NCI-H187 treated with DMSO at 0.1 percent for 48 hours (cell line): ENCODE measurements around the gene FAM72A.
"Not testable (repeated sequence)": the region's sequence is repeated elsewhere in the genome, so short reads cannot be mapped to it uniquely, and the experiment has no call there.

Source experiments
- DNase-seq: peaks from one replicate; lab custom pipeline; 2025; lab: John Stamatoyannopoulos, UW

Gene FAM72A

DNA sequence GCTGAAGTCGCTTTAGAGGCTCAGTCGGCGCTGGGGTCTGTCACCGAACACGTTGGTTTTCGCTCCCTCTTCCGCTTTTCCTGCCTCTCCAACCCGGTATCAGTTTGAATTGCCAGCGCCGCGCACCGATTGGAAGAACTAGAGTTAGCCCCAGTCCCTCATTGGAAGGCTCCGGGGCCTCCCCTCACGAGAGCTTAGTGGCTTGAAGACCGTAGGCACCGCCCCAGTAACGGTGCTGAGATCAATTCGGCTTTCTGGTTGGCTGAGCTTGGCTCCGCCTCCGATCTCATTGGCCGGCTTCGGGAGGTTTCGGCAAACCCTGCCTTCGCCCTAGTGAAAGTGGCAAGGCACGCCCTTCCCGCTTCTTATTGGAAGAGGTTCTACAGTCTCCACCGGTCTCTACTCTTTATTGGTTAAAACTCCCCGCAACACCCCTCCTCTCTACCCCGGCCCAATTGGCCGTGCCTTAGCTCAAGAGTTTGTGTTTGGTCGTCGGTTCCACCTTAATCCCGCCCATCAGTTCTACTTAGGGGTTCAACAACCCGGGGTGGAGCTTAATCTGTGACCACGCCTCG, at the start of gene FAM72A:
Gene FAM72A (minus strand): TSS at position 51 of the 575 bp plus-strand sequence. CDS start 814 bp downstream, outside the sequence.
- DNase-seq, result peak; percentile 100

DNA sequence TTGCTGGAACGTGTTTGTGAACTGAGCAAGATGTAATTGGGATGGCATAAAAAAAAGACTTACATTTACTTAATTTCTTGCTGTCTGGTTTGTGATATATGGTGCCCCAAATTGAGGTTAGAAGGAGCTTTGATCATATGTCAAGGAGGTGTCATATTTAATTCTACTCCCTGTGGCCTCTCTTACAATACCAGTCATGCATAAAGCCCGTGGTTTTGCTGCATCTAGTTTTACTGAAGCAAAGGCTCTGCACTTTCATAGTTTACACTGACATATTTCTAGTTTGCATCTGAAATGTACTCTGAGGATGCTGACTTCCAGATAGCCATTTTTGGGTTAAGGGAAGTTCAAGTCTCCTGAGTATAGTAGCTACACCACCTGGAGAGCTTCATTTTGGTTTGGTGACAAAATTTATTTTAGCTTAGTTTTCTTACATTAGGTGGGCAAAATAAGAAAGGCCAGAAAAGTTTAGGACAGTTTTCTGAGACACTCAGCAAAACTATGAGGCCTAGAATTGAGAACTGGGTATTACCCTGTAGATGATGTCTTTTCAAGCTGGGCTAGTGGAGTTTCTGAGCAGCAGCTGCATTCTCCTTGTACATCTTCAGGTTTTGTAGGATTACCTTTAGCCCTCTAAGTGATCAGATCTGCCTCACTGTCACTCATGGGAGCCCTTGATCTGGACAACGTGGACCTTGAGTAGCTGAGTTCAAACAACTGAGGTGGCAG, 48.5 kb upstream of the FAM72A start:
- not testable (repeated sequence) for DNase-seq

- not testable (repeated sequence) for DNase-seq
These were observed 43.7 kb upstream of the FAM72A start for GRCh38 chr1:206246129-206246886.

- not testable (repeated sequence) for DNase-seq
These were observed 42.8 kb upstream of the FAM72A start for GRCh38 chr1:206245479-206245878.

- DNase-seq, result not testable (repeated sequence)
These were observed 40.7 kb upstream of the FAM72A start for GRCh38 chr1:206243335-206243734.

- not testable (repeated sequence) for DNase-seq
These were observed 37.6 kb upstream of the FAM72A start for GRCh38 chr1:206240288-206240687.

- not testable (repeated sequence) for DNase-seq
These were observed 32.6 kb upstream of the FAM72A start for GRCh38 chr1:206235190-206235589.

DNA sequence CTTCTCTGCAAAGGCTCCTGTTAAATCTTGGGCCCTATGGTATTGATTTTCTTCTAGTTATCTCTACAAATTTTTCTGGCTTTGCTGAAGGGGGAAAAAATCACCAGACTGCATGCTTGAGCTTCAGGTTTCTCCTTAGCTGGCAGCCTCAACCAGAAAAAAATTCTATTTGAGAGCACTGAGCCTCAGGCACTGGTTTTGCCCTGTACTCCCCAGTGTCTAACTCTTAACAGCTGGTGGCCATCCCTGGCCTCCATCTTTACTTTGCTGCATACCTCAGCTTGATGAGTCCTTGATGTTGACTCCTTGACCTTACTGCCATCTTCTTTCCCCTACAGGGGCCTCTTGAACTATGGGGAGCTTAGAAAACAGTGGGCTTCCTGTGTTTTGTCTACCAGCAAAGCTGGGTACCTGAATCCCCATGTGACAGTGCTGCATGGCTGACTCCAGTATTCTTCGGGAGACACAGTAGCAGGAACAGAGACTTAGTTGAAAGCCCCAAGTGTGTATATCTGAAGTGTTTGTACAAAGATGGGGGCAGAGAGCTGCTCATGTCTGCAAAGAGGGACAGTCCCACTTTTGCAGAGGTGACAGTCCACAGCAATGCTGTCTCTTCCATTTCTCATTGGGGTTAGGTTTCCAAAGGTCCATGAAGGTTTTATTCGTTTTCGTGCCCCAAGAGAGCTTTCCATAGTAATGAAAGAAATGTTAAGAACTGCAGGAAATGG, 31.7 kb upstream of the FAM72A start:
- not testable (repeated sequence) for DNase-seq

DNA sequence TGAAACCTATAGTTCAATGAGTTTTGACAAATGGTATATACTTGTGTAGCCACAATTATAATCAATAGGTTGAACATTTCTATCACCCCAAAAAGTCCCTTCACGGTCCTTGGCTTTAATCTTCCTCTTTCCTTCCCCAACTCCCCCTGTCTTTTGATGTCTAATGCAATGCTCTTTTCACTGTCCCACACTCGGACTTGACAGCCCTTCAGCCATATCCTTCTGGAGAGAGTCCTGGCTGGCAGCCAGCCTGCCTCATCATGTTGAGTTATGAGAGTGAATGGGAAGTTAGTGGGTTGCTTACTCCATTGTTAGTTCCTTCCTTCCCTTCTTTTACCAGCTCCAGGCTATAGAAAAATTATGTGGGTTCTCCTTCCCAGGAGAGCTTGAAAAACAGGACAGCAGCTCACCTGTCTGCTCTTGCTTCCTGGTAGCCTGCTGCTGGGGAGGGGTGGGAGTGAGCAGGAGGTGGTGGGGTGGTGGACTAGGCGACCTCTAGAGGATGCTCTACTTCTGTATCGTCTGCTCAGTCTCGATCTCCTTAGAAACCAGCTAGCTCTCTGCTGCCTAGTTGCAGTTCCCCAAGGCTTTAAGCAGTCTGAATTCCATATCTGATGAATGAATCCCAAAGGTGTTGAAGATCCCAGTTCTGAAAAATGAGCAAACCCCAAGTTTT, 30.5 kb upstream of the FAM72A start:
- DNase-seq, result not testable (repeated sequence)

DNA sequence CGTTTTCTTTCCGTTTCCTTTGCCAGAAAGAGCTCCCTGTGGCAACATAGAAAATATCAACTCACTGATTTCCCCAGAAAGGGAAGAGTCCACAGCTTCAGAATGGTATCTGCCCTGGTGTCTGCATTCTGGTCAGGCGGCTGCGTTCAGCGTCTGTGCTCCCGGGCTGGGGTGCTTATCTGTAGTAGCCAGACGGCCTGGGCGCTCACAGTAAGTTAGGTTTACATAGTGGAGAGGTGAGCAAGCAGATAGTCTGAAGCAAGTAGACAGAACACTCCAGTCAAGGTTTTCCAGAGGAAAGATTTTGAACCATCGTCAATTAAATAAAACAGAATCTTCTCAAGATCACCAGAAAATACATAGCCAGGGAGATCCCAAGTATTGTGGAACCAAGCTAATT, 29.4 kb upstream of the FAM72A start:
- DNase-seq, result not testable (repeated sequence)

- not testable (repeated sequence) for DNase-seq
These were observed 26.6 kb upstream of the FAM72A start for GRCh38 chr1:206229286-206229685.

GRCh38 chr1:206226886-206227285, 24.2 kb upstream of the FAM72A start:
- not testable (repeated sequence) for DNase-seq

DNA sequence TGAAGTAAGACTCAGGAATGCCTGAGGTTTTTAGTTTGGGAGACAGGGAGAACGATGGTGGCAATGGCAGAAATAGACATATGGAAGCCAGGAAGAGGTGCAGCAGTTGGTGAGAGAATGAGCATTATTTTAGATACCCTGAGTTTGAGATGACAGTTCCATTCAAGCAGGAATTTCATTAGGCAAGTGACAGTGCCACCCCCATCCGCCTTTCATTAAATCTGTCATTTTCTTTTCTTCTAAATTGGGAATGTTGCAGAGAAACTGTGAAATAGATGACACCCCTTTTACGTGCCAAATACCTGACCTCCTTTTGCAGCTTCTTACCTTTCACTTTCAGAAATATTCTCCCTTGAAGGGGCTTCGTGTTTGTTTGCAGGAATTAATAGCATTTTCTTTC, 22.7 kb upstream of the FAM72A start:
- DNase-seq, result not testable (repeated sequence)

DNA sequence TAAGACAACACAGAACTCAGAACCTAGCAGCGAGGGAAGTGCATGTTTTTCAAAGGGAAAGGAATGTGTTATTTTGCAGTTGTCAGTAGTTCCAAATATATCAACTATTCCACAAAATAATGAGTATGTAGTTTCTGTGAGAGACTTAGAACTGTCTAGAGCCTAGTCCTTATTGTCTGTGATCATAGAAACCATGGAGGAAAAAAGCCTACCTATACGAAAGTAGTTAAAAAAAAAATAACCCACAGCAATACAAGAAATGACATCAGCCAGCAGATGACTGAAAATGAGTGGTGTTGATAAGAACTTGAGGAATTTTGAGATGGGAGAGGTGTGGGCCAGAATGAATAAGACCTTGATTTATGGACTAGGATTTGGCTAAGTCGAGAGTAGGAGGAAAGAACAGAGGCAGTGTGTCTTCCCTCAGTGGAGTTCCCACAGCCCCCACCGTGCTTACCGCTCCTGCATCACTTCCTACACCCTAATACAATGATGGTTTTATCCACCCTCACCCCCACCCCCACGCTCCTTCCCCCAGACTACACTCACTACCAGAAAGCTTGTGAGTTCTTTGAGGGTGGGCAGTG, 21.6 kb upstream of the FAM72A start:
- DNase-seq, result not testable (repeated sequence)

GRCh38 chr1:206221585-206221984, 18.9 kb upstream of the FAM72A start:
- DNase-seq, result not testable (repeated sequence)

DNA sequence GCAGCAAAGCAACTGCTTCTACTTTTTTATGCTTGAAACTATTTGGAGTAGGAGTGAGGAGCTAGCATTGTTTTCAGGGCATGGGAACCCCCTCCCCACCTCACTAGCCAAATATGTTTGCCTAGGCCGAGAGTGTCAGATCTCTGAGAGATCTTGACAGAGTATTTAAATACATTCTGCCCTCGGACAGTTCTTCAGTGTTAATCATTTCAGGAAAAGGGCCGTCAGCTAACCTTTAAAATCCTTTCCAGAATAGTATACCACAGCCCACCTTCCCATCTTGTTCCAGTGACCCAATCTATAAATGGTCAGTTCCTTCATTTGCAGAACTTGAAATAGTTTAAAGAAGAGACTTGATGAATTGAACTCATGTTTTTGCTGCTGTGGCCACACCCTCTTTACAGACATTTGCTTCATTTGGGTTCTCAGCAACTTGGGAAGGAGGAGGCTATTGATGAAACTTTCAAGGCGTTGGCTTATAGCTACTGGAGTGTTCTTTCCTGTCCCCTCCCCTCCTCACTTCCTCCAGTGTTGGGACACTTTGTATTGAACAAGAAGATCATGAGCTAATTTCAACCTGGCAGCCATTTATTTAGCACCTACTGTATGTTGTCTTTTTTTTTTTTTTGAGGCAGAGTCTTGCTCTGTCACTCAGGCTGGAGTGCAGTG, 17.8 kb upstream of the FAM72A start:
- DNase-seq, result not testable (repeated sequence)

GRCh38 chr1:206219514-206220331, 17.1 kb upstream of the FAM72A start:
- DNase-seq, result not testable (repeated sequence)

DNA sequence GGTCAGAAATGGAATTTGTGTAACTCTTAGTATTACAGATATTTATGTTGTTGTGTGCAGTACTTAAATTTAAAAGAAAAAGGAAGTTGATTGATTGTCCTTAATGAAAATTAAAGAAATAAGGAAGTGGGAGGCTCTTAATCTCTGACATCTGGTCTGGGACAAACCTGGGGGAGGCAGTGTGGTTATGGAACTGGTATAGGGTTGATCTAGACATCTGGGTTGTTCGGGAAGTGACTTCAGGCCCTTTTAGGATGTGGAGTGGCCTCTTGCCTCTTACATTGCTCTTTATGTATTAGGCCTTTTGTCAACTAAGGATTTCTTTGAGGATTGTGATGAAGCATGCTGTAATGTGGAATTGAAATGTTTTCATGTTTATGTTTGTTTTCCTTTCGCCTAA, 16.1 kb upstream of the FAM72A start:
- not testable (repeated sequence) for DNase-seq

DNA sequence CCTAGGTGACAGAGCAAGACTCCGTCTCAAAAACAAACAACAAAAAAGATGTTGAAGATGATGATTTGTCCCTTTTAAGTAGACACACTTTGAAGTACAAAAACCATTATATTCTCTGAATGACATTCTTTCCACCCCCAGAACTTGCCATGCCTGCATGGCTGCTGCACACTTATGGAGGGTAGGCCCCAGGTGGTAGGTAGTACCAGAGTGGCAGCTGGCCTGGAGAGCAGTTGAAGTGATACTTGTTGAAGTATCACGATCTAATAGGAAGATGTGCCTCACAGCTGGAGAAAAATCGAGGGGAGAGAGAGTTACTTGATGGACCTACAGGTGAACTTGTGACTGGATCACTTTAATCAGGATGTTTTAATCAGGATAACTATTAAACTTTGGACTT, 15.6 kb upstream of the FAM72A start:
- not testable (repeated sequence) for DNase-seq
